Thyroid gland (tissue), 4 donors: Measurements from ENCODE around the gene TNNI3. TPM values are rescaled to one million over a fixed set of nuclear protein-coding genes. Genes with fewer than 3 reads are reported as not detected.
"Not testable (repeated sequence)": the region's sequence is repeated elsewhere in the genome, so short reads cannot be mapped to it uniquely, and the experiment has no call there.

Source experiments
- DNase-seq, 2 donors: peaks; one replicate each; pipeline ENCODE4 v3.0.0-alpha.2; 2019
- H3K27ac ChIP-seq, 3 donors: fragments of 200-600 bp; sonication (generic); 1 replicate in 2 of 3; 2 replicates in 1 of 3; pipeline ENCODE4 v1.5.1; 2016 to 2019; ENCODE audit warnings: mild to moderate bottlenecking in 1 of 3, moderate library complexity in 1 of 3
- H3K27me3 ChIP-seq: fragments of 200-600 bp; sonication (generic); one replicate; pipeline ENCODE4 v1.5.1; 2019
- H3K36me3 ChIP-seq, 2 donors: fragments of 200-600 bp; sonication (generic); one replicate each; pipeline ENCODE4 v1.5.1; 2016 to 2019
- H3K4me1 ChIP-seq, 2 donors: fragments of 200-600 bp; sonication (generic); one replicate each; pipeline ENCODE4 v1.5.1; 2017 to 2019
- H3K4me3 ChIP-seq, 3 donors: fragments of 200-600 bp; sonication (generic); replicated peaks in 1 of 3; 1 replicate in 2 of 3; 2 replicates in 1 of 3; pipeline ENCODE4 v1.5.1; 2016; ENCODE audit warnings: mild to moderate bottlenecking in 1 of 3
- H3K9me3 ChIP-seq: fragments of 200-600 bp; sonication (generic); one replicate; pipeline ENCODE4 v1.5.1; 2017
- POLR2A ChIP-seq, 2 donors: fragments of 450-650 bp; IDR thresholded peaks; one replicate each; pipeline ENCODE4 v1.6.1; 2017; ENCODE audit warnings: antibody characterized with exemption in 2 of 2, mild to moderate bottlenecking in 2 of 2, moderate library complexity in 1 of 2
- WGBS, 2 donors: methylation state at CpG; one replicate each; pipeline ENCODE4 v1.1.5; 2017; 5-methylcytosine and 5-hydroxymethylcytosine counted together
- intact Hi-C: fragments of 100-400 bp; cut with DNase I; formaldehyde crosslinking; loops from one replicate; pipeline ENCODE4 v1.15.1; 2023
- total RNA-seq, 4 donors: library from RNA; depleted of rRNA; stranded (reverse); fragments of >200 nt; gene quantifications; one replicate each; pipeline ENCODE4 v1.2.3, GENCODE V29; 2016
- TF ChIP-seq, protein P1 (sequence below), 6 experiments: fragments of 200-600 bp in 3 of 6; fragments of 450-650 bp in 3 of 6; sonication (generic) in 3 of 6; IDR thresholded peaks; one replicate each; pipeline ENCODE4 v1.5.1; 2016 to 2019; ENCODE audit warnings: antibody characterized with exemption in 6 of 6, mild to moderate bottlenecking in 2 of 6, inconsistent platforms in 1 of 6, moderate library complexity in 1 of 6

The TNNI3 gene
- total RNA-seq: not detected

DNA sequence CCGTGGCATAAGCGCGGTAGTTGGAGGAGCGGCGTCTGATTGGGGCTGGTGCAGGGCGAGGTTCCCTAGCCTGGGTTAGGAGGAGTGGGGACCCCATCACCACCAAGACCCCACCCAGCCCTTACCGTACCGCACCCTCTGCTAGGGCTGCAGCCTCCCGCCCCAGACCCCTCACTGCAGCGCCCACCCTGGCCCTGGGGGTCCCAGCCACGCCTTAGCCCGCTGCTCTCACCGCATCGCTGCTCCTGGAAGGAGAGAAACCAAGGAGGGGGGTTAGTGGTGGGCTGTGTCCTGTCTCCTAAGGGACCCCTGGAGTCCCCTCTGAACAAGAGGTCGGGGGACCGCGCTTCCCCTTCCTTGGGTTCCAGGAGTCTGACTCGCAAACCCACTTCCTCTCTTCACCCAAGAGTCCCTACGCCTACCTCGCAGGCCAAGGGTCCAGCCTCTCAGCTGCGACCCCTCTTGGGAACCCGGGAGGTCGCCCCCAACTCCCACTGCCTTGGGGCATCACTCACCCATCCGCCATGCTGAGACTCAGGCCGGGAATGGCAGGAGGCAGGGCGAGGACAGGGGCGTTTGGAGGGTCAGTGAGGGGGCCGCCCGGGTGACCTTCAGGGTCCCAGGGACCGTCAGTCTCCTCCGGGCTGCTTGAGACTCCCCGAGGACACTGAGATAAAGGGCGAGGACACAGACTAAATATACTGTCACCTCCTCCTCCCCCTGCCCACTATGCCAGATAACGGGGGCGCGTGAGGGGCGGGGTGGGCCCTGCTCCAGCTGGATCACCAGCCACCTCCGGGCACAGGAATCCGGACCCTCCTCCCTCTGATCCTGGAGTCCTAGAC lies at the start of gene TNNI3:
TSS of gene TNNI3 (minus strand) at position 669 of the 845 bp plus-strand sequence. CDS start at position 526, 143 bp downstream.
- H3K4me1 ChIP-seq: peaks cover 0 to 6% of the 10 kb centered on the region in 2 donors
- intact Hi-C loops: no loop called here
- no peak within 1 kb of the TSS for H3K27ac ChIP-seq
- TF ChIP-seq, protein P1, sequence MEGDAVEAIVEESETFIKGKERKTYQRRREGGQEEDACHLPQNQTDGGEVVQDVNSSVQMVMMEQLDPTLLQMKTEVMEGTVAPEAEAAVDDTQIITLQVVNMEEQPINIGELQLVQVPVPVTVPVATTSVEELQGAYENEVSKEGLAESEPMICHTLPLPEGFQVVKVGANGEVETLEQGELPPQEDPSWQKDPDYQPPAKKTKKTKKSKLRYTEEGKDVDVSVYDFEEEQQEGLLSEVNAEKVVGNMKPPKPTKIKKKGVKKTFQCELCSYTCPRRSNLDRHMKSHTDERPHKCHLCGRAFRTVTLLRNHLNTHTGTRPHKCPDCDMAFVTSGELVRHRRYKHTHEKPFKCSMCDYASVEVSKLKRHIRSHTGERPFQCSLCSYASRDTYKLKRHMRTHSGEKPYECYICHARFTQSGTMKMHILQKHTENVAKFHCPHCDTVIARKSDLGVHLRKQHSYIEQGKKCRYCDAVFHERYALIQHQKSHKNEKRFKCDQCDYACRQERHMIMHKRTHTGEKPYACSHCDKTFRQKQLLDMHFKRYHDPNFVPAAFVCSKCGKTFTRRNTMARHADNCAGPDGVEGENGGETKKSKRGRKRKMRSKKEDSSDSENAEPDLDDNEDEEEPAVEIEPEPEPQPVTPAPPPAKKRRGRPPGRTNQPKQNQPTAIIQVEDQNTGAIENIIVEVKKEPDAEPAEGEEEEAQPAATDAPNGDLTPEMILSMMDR (IDR thresholded peaks at IDR 0.05): no peak
- no peak for TF ChIP-seq POLR2A (IDR thresholded peaks at IDR 0.05)
- H3K9me3 ChIP-seq: no peaks in the 10 kb centered on the region
- WGBS, 2 donors: 46 to 58% methylated on average over 23 to 28 of the region's 39 CpGs
- no peak for DNase-seq
- no peak within 1 kb of the TSS for H3K4me3 ChIP-seq
- peaks cover 20% of the 10 kb centered on the region for H3K27me3 ChIP-seq
- no peaks in the 10 kb centered on the region for H3K36me3 ChIP-seq

DNA sequence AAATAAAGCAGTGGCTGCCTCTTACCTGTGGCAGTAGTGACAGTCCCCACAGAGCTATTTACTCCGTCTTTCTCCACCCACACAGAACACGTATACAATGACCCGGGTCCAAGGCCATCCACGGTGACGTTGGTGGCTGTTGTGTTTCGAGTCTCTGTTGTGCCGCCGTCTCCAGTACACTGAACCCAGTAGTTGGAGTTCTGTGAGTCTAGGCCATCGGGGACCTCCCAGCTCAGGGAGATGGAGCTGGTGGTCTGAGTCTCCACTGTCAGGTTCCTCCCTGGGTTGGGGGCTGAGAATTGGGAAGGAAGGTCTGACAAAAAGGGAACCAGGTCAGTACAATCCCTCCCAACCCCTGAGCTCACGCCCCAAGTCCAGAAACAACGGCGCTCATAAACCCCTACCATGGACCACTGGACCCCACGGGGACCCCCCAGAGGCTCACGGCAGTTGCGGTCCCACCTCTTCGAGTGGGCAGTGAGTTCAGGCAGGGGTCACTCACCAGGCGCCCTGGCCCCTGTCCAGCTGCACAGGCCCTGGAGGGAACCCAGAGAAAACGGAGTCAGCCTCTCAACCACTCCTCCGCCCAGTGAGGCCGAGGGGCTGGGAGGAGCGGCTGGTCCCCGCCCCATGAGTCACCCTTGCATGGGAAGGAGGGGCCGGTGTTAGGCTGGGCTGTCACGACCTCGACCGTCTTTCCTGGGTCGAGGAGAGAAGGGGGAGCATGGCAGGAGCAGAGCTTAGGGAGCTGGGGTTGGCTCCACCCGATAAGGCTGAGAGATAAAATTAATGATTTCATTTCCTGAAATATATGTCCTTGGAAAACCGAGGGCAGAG lies 49.4 kb upstream of the TNNI3 start:
- TF ChIP-seq, protein P1 (IDR thresholded peaks at IDR 0.05): no peak
- TF ChIP-seq POLR2A (IDR thresholded peaks at IDR 0.05): no peak
- Histone ChIP-seq H3K4me3 (no peak overlapping the region), H3K27ac (no peak overlapping the region), H3K9me3 (no peaks in the 10 kb centered on the region), H3K4me1 (peaks cover 0 to 8% of the 10 kb centered on the region in 2 donors), H3K27me3 (no peaks in the 10 kb centered on the region), H3K36me3 (no peaks in the 10 kb centered on the region)
- peak; percentile 70 to 84 for DNase-seq
- intact Hi-C loops: no loop called here
- WGBS, 2 donors: 58 to 72% methylated on average over 14 to 16 of the region's 29 CpGs

DNA sequence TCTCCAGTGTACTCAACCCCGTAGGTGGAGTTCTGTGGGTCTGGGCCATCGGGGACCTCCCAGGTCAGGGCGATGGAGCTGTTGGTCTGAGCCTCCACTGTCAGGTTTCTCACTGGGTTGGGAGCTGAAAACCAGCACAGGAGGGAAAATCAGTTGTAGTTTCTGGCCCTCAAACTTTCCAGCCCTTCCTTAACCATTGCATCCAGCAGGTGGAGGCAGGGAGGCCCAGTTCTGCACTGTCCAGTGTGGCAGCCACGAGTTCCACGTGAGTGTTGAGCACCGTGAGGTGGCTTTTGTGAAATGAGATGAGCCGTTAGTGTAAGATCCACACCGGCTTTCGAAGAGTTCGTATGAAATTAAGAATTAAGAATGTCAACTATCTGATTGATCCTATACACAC lies 44.7 kb upstream of the TNNI3 start:
- WGBS, 2 donors: 67 to 74% methylated on average over 10 of the region's 10 CpGs
- H3K27ac ChIP-seq, H3K27me3 ChIP-seq, H3K36me3 ChIP-seq, DNase-seq, H3K4me1 ChIP-seq, H3K9me3 ChIP-seq, H3K4me3 ChIP-seq, intact Hi-C loops: not testable (repeated sequence)

DNA sequence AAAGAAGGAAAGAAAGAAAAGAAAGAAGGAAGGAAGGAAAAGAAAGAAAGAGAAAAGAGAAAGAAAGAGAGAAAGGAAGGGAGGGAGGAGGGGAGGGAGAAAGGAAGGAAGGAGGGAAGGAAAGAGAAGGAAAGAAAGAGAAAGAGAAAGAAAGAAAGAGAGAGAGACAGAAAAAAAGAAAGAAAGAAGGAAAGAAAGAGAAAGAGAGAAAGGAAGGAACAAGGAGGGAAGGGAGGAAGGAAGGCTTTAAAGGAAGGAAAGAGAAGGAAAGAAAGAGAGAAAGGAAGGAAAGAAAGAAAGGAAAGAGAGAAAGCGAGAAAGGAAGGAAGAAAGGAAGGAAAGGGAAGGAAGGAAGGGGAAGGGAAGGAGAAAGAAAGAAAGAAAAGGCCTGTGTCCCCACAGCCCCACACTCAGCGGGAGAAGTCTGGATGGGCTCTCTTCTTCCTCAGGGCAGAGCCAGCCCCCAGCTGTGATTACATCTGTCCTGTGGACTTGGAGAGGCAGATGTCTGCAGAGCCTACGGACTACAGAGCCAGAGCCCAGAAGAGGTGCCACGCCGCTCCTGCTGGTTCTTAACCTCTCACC lies 42.2 kb upstream of the TNNI3 start:
- Histone ChIP-seq H3K27ac (no peak overlapping the region), H3K4me3 (no peak overlapping the region), H3K4me1 (no peaks in the 10 kb centered on the region), H3K27me3 (no peaks in the 10 kb centered on the region), H3K36me3 (no peaks in the 10 kb centered on the region), H3K9me3 (no peaks in the 10 kb centered on the region)
- TF ChIP-seq, protein P1 (IDR thresholded peaks at IDR 0.05): no peak
- no peak for TF ChIP-seq POLR2A (IDR thresholded peaks at IDR 0.05)
- no peak for DNase-seq
- intact Hi-C loops: no loop called here
- WGBS, 2 donors: 65 to 73% methylated on average over 4 to 5 of the region's 5 CpGs

DNA sequence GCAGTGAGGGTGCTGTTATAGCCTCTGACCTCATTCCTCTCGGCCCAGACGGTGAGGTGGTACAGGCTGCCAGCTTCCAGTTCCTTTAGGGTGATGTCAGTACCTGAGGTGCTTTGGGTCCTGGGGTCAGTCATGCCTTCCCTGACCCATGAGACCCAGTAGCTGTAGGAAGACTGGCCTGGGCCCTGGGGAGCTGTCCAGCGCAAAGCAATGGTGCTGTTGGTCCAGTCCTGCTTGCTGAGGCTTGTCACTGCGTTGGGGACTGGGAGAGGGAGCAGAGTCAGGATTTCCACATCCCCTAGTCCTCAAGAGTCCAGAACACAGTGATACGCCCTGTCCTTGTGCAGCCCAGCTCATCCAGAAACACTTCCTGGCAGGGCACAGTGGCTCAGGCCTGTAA lies 41.1 kb upstream of the TNNI3 start:
- no peaks in the 10 kb centered on the region for H3K4me1 ChIP-seq
- no peaks in the 10 kb centered on the region for H3K9me3 ChIP-seq
- intact Hi-C loops: no loop called here
- TF ChIP-seq, protein P1 (IDR thresholded peaks at IDR 0.05): no peak
- TF ChIP-seq POLR2A (IDR thresholded peaks at IDR 0.05): no peak
- H3K36me3 ChIP-seq: no peaks in the 10 kb centered on the region
- H3K27ac ChIP-seq: no peak overlapping the region
- DNase-seq: no peak
- H3K4me3 ChIP-seq: no peak overlapping the region
- 56 to 71% methylated on average over 3 of the region's 5 CpGs for WGBS, 2 donors
- no peaks in the 10 kb centered on the region for H3K27me3 ChIP-seq
